NOMO-1 treated with DMSO at 0.1 percent for 48 hours (cell line): Measurements from ENCODE around the gene VGLL4.
"Not testable (repeated sequence)": the region's sequence is repeated elsewhere in the genome, so short reads cannot be mapped to it uniquely, and the experiment has no call there.

ENCODE experiments used
- DNase-seq: peaks from one replicate; lab custom pipeline; 2025; ENCODE audit not compliant: unreplicated experiment; lab: John Stamatoyannopoulos, UW

Gene VGLL4

DNA sequence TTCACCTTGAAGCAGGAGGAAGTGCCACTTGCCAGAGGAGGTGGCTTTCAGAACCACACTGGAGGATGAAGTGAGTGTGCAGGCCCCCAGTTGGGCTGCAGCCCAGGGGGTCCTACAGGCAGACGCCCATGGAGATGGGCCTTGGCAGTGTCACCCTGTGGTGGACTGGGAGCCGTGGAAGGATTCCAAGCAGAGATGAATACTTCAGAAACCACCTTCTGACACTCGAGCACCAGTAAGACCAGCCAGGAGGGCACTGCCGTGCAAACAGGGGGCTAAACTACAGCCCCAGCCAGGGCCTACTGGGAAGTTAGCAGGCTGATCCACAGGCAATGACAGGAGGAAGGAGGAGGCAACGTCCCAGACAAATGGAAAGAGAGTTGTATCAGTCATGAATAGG is 55.4 kb downstream of the VGLL4 start:
- DNase-seq = no peak

GRCh38 chr3:11587766-11588165 is 55.9 kb downstream of the VGLL4 start:
- DNase-seq = no peak

DNA sequence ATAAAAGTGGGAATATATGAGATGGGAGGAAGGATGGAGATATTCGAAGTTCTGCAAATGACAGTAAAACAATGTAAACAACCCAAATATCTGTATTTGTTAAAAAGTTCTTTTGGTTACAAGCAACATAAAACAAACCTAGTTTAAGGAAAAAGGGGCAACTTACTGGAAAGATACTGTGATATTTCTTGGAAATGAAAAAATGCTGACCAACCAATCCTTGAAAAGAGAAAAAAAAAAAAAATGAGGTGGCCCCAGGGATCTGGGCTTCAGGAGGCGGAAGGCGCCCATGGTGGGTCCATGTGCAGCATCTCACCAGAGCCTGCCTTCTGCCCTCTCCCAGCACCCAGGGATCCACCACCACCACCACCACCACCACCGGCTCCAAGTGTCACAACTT is 59.1 kb downstream of the VGLL4 start:
- no peak for DNase-seq

GRCh38 chr3:11583638-11584046 is 60.1 kb downstream of the VGLL4 start:
- DNase-seq = no peak

DNA sequence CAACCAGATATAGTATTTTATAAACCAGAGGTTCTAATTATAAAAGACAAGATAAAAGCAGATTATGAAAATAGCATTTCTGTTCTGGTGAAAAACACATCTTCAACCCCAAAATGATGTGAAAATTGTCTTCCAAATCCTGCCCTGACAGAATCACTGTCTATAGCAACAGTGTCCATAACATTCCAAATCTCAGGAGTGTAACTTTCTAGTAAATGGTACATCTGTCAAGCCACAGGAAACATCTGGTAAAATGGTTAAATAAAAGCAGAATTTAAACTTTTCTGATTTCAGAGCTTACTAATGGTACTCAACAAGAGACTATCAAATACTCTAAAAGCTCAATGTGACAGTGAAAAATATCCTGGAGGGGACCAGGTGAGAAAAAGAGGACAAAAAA is 60.5 kb downstream of the VGLL4 start:
- no peak for DNase-seq

- DNase-seq = peak; percentile 14
These were observed 61.3 kb downstream of the VGLL4 start for GRCh38 chr3:11582191-11582968.

GRCh38 chr3:11581237-11582190 is 62.2 kb downstream of the VGLL4 start:
- DNase-seq = no peak

GRCh38 chr3:11580645-11581044 is 63.1 kb downstream of the VGLL4 start:
- no peak for DNase-seq

DNA sequence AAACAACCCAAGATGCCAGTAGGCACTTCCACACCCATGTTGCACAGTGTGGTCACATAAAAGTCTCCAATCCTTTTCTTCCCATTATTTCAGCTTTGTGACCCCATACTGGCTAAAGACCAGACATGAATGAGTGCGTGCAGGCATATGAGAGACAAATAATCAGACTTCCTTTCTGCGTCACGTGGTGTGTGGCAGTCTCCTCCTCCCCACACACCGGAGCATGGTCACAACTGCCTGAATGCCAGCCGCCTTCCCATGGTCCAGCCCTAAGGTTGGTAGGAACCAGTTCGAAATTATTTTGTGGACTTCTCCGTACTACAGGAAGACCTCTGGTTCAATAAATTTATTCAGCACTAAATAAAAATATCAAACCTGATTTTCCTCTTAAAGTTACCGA is 65.5 kb downstream of the VGLL4 start:
- no peak for DNase-seq

DNA sequence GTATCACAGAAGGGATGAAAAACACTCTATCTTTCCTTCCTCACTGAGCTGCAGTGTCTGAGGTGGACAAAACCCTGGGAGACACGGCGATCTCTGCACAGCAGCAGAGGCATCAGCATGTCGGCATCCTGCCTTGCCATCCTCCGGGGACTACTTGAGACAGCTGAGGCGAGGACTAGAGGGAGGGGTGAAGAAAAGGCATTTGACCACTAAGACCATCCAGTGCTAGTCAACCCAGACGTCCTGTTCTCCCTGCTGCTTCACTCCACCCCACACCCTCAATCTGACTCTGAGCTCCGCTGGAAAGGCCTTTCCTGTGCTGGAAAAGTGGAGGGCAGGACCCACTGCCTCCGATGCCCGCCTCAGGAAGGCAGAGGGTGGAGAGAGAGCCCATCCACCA is 67.3 kb downstream of the VGLL4 start:
- no peak for DNase-seq

DNA sequence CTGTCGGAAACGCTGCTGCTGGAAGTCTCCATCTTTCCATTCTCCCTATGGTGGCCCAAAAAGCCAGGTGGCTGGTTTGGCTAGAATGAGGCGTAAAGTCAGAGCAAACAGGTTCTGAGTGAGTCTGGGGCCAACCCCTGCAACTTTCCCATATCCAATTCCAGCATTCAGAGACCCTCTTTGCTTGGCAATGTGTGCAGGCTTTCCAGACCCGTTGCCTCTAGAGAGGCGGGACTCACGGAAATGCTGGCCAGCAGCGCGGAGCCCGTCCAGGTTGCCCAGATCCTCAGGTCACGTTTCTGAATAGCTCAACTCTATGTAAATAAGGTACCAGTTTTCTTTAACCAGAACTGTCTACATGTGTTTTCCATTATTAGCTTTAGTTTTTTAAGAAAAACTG is 68.0 kb downstream of the VGLL4 start:
- no peak for DNase-seq

GRCh38 chr3:11574981-11575669 is 68.6 kb downstream of the VGLL4 start:
- no peak for DNase-seq

DNA sequence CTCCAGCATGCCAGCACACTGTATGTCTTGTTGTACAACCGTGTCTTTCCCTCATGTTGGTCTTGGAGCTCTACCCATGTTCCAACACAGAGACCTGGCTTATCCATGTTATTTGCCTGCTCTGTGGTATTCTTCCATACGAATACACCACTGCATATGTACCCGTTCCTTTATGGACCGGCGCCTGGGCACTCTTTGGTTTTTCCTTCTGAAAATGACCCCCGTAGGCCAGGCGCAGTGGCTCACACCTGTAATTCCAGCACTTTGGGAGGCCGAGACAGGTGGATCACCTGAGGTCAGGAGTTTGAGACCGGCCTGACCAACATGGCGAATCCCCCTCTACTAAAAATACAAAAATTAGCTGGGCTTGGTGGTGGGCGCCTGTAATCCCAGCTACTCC is 71.1 kb downstream of the VGLL4 start:
- DNase-seq = not testable (repeated sequence)

DNA sequence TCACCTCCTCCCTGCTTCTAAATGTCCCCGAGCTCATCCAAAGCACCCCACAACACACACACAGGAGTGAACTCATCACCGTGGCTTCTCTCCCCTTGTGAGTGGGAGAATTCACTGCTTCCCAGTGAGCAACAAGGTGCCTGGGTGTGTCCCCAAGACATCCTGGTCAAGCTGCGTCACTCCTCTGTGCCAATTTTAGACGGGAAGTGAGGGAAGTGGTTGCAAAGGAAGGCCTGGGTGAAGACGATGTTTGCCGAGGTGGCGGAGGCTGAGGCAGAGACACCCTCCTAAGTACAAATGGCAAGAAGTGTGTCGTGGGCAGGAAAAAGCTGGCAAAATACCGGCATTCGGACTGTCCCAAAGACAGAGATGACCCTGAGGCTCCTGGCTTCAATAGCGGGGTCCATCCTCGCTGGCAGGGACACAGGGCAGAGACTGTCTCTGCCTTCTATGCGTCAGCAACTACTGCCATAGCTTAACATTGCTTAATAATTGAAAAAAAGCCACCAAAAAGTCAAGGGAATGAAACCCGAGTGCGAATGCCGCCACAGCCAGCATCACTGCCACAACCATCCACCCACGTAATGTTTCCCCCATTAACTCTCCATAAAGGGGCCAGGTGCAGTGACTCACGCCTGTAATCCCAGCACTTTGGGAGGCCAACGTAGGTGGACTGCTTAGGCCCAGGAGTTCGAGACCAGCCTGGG is 72.8 kb downstream of the VGLL4 start:
- no peak for DNase-seq

- no peak for DNase-seq
These were observed 73.5 kb downstream of the VGLL4 start for GRCh38 chr3:11570251-11570650.

- DNase-seq = no peak
These were observed 74.5 kb downstream of the VGLL4 start for GRCh38 chr3:11569156-11569741.

- no peak for DNase-seq
These were observed 75.1 kb downstream of the VGLL4 start for GRCh38 chr3:11568503-11569155.

DNA sequence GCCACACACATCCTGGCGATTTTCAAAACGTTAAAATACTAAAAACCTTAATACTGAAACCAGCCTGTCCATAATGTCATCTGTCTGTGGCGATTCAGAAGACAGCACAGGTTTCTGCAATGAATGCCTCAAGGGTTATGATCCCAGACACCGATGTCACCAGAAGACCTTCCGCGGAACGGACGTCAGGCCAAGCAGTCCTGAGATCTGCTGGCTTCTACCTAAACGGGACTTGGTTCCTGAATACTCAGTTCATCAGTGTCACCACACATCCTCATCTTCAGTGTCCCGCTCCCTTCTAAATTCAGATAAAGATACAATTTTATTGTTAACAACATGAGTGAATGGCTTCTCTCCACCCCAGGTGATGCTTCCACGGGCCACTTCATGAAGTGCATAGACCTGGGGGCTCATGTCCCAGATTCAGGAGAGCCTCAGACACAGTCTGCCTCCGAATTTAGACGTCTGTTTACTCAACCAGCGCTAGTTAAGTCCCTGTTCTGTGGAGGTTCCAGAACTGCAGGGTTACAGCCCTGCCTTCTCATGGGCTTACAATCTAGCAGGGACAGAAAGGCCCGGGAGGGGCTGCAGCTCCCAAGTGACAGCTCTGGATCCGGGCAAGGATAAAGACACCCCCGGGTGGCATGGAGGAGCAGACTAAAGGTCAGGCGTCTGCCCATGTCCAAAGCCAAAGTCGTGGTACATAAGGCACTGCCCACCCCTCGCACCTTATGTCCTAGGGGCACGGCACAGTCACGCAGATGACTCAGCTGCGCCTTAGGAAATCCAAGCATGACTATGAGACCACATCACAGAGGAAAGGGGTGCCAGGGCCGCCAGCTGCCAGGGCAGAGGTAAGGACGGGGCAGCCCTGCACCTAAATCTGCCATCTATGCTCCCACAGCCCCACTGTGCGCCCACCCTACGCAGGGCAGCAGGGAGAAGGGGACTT is 75.9 kb downstream of the VGLL4 start:
- DNase-seq = no peak

DNA sequence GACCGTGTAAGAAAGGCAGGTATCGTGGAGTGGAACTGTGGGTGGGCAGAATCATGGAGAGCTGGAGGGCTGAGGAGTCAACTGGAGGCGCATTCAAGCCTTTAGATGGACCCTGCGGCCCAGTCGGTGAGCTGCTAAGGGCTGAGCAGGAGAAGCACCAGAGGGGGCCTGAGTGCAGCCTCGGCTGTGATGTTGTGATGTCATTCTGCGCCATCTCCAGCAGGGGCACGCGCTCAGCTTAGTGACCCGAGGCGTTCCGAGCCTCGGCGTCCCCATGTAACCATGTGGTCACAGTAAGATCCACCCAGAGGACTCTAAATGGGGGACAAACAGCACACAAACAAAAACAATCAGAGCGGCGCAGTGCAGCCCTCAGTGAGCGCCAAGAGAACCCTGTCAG is 76.8 kb downstream of the VGLL4 start:
- DNase-seq = no peak
